Measurements from ENCODE around the gene OMP.

OMP gene

GRCh38 chr11:77102246-77103210, at the start of gene OMP:
Gene OMP (plus strand): TSS chr11:77102840. CDS start chr11:77102840, 0 bp downstream.
- H3K4me3 ChIP-seq (ENCODE audit: low read depth, low read length), result no peak within 1 kb of the TSS
- TF ChIP-seq CTCF (IDR thresholded peaks at IDR 0.05; ENCODE audit: low read depth, low read length, missing control alignments), result no peak
- no peak for DNase-seq (ENCODE audit: low read depth)

GRCh38 chr11:77053217-77054015, 49.2 kb upstream of the OMP start:
- TF ChIP-seq CTCF (IDR thresholded peaks at IDR 0.05; ENCODE audit: low read depth, low read length, missing control alignments), result no peak
- no peak overlapping the region for H3K4me3 ChIP-seq (ENCODE audit: low read depth, low read length)
- DNase-seq (ENCODE audit: low read depth), result no peak

- no peak for DNase-seq (ENCODE audit: low read depth)
- TF ChIP-seq CTCF (IDR thresholded peaks at IDR 0.05; ENCODE audit: low read depth, low read length, missing control alignments), result no peak
- H3K4me3 ChIP-seq (ENCODE audit: low read depth, low read length), result no peak overlapping the region
Observed at GRCh38 chr11:77054084-77054483, 48.6 kb upstream of the OMP start.

- no peak for TF ChIP-seq CTCF (IDR thresholded peaks at IDR 0.05; ENCODE audit: low read depth, low read length, missing control alignments)
- no peak for DNase-seq (ENCODE audit: low read depth)
- H3K4me3 ChIP-seq (ENCODE audit: low read depth, low read length), result no peak overlapping the region
Observed at GRCh38 chr11:77055101-77055561, 47.5 kb upstream of the OMP start.

GRCh38 chr11:77055913-77056312, 46.7 kb upstream of the OMP start:
- TF ChIP-seq CTCF (IDR thresholded peaks at IDR 0.05; ENCODE audit: low read depth, low read length, missing control alignments), result no peak
- no peak for DNase-seq (ENCODE audit: low read depth)
- H3K4me3 ChIP-seq (ENCODE audit: low read depth, low read length), result no peak overlapping the region

GRCh38 chr11:77056814-77057402, 45.7 kb upstream of the OMP start:
- TF ChIP-seq CTCF (IDR thresholded peaks at IDR 0.05; ENCODE audit: low read depth, low read length, missing control alignments), result no peak
- H3K4me3 ChIP-seq (ENCODE audit: low read depth, low read length), result no peak overlapping the region
- no peak for DNase-seq (ENCODE audit: low read depth)
